ENCODE data around the gene TSHR.
A peak's percentile ranks its signal among the peaks of the same experiment; 100 is the strongest.

TSHR gene

DNA sequence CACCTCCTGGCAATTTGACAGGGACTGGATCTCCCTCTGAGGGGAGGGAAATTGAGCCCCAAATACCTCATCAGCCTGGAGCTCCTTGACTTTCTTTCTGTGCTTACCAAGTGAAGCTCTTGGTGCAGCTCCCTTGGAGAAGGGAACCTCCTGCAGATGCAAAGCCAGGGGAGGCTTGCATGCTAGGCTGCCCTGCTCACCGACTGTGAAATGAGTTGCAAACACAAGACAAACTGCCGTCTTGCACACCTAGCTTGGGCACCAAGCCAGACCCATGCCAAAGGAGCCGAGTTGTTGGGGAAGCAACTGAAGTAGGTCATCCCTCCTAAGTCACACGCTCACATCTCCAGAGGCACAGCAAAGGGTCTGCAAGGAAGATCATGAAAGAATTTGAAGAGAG lies 170.1 kb downstream of the TSHR start:
- Histone ChIP-seq H3K36me3 (replicated peaks) (no peaks in the 10 kb centered on the region), H3K27ac (no peak overlapping the region), H3K27me3 (replicated peaks) (no peaks in the 10 kb centered on the region), H3K4me3 (ENCODE audit: low read depth, low read length) (no peak overlapping the region)
- in situ Hi-C loops (cut with HindIII; ENCODE audit: low pct_ligation_motif_present, low sequenced_read_pairs): no loop called here
- TF ChIP-seq, protein P1, sequence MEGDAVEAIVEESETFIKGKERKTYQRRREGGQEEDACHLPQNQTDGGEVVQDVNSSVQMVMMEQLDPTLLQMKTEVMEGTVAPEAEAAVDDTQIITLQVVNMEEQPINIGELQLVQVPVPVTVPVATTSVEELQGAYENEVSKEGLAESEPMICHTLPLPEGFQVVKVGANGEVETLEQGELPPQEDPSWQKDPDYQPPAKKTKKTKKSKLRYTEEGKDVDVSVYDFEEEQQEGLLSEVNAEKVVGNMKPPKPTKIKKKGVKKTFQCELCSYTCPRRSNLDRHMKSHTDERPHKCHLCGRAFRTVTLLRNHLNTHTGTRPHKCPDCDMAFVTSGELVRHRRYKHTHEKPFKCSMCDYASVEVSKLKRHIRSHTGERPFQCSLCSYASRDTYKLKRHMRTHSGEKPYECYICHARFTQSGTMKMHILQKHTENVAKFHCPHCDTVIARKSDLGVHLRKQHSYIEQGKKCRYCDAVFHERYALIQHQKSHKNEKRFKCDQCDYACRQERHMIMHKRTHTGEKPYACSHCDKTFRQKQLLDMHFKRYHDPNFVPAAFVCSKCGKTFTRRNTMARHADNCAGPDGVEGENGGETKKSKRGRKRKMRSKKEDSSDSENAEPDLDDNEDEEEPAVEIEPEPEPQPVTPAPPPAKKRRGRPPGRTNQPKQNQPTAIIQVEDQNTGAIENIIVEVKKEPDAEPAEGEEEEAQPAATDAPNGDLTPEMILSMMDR (IDR thresholded peaks at IDR 0.05; ENCODE audit: low read depth, low read length, missing control alignments): no peak
- no peak for DNase-seq

DNA sequence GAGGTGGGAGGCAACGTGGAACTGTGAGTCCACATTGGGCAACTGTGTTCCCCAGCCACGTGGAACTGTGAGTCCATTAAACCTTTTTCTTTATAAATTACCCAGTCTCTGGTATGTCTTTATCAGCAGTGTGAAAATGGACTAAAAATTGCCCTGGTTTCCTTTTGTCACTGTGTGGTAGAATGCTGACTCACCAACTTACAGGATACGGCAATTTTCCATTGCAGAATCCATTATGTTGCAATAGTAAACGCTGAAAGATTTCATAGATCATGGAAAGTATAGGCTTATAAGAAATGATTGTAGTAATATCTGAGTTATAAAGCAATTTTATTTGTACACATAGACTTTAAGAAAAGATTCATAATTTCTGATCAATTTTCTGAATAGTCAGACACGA lies 172.4 kb downstream of the TSHR start:
- no peaks in the 10 kb centered on the region for H3K27me3 ChIP-seq (replicated peaks)
- TF ChIP-seq, protein P1 (IDR thresholded peaks at IDR 0.05; ENCODE audit: low read depth, low read length, missing control alignments): no peak
- DNase-seq: no peak
- H3K4me3 ChIP-seq (ENCODE audit: low read depth, low read length): no peak overlapping the region
- H3K27ac ChIP-seq: no peak overlapping the region
- no peaks in the 10 kb centered on the region for H3K36me3 ChIP-seq (replicated peaks)
- in situ Hi-C loops (cut with HindIII; ENCODE audit: low pct_ligation_motif_present, low sequenced_read_pairs): no loop called here

DNA sequence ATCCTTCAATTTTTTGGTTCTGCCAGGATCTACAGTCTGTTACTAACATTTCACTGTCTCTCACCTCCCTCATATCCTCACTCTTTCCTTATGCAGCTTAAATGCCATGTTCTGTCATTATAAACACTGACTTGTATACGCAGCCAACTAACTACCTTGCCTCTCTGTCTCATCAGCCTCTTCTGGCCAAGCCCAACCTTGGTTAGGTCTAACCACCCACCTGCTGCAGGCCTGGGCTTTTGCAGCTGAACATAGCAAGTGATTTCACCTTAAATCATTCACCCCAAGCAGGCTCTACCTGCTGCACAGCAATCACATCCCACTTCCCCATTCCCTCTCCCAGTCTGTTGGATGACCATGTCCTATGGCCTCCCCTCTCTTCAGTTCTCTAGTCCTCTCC lies 173.8 kb downstream of the TSHR start:
- no peak for DNase-seq
- H3K4me3 ChIP-seq (ENCODE audit: low read depth, low read length): no peak overlapping the region
- TF ChIP-seq, protein P1 (IDR thresholded peaks at IDR 0.05; ENCODE audit: low read depth, low read length, missing control alignments): no peak
- H3K27me3 ChIP-seq (replicated peaks): no peaks in the 10 kb centered on the region
- H3K36me3 ChIP-seq (replicated peaks): no peaks in the 10 kb centered on the region
- H3K27ac ChIP-seq: no peak overlapping the region
- in situ Hi-C loops (cut with HindIII; ENCODE audit: low pct_ligation_motif_present, low sequenced_read_pairs): no loop called here

DNA sequence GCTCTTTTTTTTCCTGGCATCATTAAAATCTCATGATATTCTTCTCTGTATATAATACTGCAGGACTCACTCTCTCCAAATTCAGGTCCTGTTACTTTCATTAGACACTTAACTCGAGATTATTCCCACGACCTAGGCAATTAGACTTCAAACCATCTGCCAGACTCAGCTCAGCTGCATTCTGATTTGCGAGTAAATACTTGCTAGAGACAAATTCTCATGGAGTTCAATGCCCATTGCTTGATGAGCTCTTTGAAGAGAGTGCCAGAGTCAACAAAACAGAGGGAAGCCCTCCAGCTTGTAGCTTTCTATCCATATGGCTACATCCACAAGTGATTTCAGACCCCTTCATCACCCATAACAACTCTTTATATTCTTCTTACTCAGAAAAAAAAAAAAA lies 177.0 kb downstream of the TSHR start:
- in situ Hi-C loops (cut with HindIII; ENCODE audit: low pct_ligation_motif_present, low sequenced_read_pairs): no loop called here
- TF ChIP-seq, protein P1 (IDR thresholded peaks at IDR 0.05; ENCODE audit: low read depth, low read length, missing control alignments): no peak
- DNase-seq: no peak
- no peaks in the 10 kb centered on the region for H3K36me3 ChIP-seq (replicated peaks)
- H3K27ac ChIP-seq: no peak overlapping the region
- no peaks in the 10 kb centered on the region for H3K27me3 ChIP-seq (replicated peaks)
- no peak overlapping the region for H3K4me3 ChIP-seq (ENCODE audit: low read depth, low read length)

DNA sequence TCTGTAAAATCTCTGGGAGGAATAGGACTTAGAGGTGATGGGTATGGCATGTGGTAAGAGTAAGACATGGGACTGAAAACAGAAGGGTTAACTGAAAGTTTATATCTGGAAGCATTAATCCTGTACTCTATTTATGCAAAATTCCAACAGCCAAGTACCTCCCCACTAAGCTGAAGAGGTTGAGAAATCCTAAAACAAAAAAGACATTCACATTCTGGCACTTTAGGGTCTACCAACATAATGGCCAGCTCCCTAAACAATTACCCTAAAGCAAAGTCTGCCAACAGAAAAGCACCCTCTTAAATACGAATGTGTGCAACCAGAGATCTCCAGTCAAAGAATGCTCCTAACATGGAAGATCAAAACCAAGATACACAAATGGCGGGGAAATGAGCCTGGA lies 178.0 kb downstream of the TSHR start:
- H3K4me3 ChIP-seq (ENCODE audit: low read depth, low read length): no peak overlapping the region
- no peaks in the 10 kb centered on the region for H3K36me3 ChIP-seq (replicated peaks)
- TF ChIP-seq, protein P1 (IDR thresholded peaks at IDR 0.05; ENCODE audit: low read depth, low read length, missing control alignments): no peak
- no peaks in the 10 kb centered on the region for H3K27me3 ChIP-seq (replicated peaks)
- in situ Hi-C loops (cut with HindIII; ENCODE audit: low pct_ligation_motif_present, low sequenced_read_pairs): no loop called here
- H3K27ac ChIP-seq: no peak overlapping the region
- no peak for DNase-seq

DNA sequence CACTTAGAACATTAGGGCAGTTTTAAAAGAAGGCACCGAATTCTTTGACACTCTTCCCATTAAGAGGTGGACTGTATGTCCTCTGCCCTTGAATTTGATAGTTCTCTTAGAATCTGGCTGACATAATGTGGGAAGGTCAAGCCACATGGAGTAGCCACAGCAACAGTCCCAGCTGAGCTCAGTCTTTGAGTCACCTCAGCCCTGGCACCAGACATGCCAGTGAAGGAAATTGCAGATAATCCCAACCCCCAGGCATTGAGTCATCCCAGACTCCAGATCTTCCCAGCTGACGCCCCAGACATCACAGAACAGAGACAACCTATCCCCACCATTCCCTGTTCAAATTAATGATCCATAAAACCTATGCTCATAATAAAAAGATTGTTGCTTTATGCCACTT lies 181.9 kb downstream of the TSHR start:
- in situ Hi-C loops (cut with HindIII; ENCODE audit: low pct_ligation_motif_present, low sequenced_read_pairs): no loop called here
- Histone ChIP-seq H3K4me3 (ENCODE audit: low read depth, low read length) (no peak overlapping the region), H3K27ac (no peak overlapping the region), H3K27me3 (replicated peaks) (no peaks in the 10 kb centered on the region), H3K36me3 (replicated peaks) (no peaks in the 10 kb centered on the region)
- DNase-seq: peak; percentile 64
- TF ChIP-seq, protein P1 (IDR thresholded peaks at IDR 0.05; ENCODE audit: low read depth, low read length, missing control alignments): no peak

All from brain microvascular endothelial cell (primary cell).